Stomach (tissue), 4 donors: Measurements from ENCODE around the gene RBKS.

Experiments
- CTCF ChIP-seq, 7 experiments: fragments of 450-650 bp in 4 of 7; fragments of 200-600 bp in 3 of 7; sonication (generic) in 3 of 7; IDR thresholded peaks; one replicate each; pipeline ENCODE4 v1.5.1; 2016 to 2019; ENCODE audit warnings: antibody characterized with exemption in 7 of 7, control low read depth in 2 of 7, mild to moderate bottlenecking in 1 of 7
- POLR2AphosphoS5 ChIP-seq, 3 donors: sonication (generic); formaldehyde crosslinking; IDR thresholded peaks; one replicate each; pipeline ENCODE4 v1.6.1; 2016; ENCODE audit warnings: antibody characterized with exemption in 3 of 3

- TF ChIP-seq CTCF (IDR thresholded peaks at IDR 0.05): no peak
- TF ChIP-seq POLR2AphosphoS5 (IDR thresholded peaks at IDR 0.05): no peak
Measured at GRCh38 chr2:27795868-27796277, 94.3 kb downstream of the RBKS start.
